ENCODE results near the gene EPHB3. TPM values are rescaled to one million over a fixed set of nuclear protein-coding genes. Genes with fewer than 3 reads are reported as not detected.

EPHB3 gene
- total and polyA plus RNA-seq, 2 donors (not counting 3 experiments of a cell fraction or from before 2014, with no cell fraction given), result 0.01 TPM; not detected in 1

GRCh38 chr3:184586851-184587250 lies 25.3 kb downstream of the EPHB3 start:
- H3K4me1 ChIP-seq (ENCODE audit: control insufficient read depth, extremely low read depth, insufficient read depth, low read length), result peaks cover 5% of the 10 kb centered on the region
- intact Hi-C loops (cut with micrococcal nuclease) (no loop called here), dilution Hi-C loops (cut with MboI; ENCODE audit: extremely low pct_ligation_motif_present, low sequenced_read_pairs) (no loop called here)
- ChIA-PET CTCF (no interaction called here), POLR2A (no interaction called here)
- no peaks in the 10 kb centered on the region for H3K79me2 ChIP-seq (ENCODE audit: control insufficient read depth, insufficient read depth, low read length)
- H3K27me3 ChIP-seq (ENCODE audit: control insufficient read depth in 2 of 2, insufficient read depth in 2 of 2, low read length in 2 of 2), result peaks cover 18 to 38% of the 10 kb centered on the region in 2 experiments
- H3K4me3 ChIP-seq (replicated peaks in 1 of 3; ENCODE audit: insufficient read depth in 1 of 3, low read depth in 1 of 3, low read length in 3 of 3), result no peak overlapping the region
- TF ChIP-seq FOS (IDR thresholded peaks at IDR 0.05; ENCODE audit: borderline replicate concordance, insufficient read depth, low read length), result no peak
- TF ChIP-seq JUN (IDR thresholded peaks at IDR 0.05; ENCODE audit: borderline replicate concordance, insufficient read depth, insufficient read length, low read depth), result no peak
- no peak for TF ChIP-seq MAX (IDR thresholded peaks at IDR 0.05; ENCODE audit: insufficient read depth, insufficient read length)
- no peak for TF ChIP-seq MYC (IDR thresholded peaks at IDR 0.05; ENCODE audit: low read depth, low read length)
- no peak for TF ChIP-seq POLR2A (IDR thresholded peaks at IDR 0.05; ENCODE audit: low read depth, low read length)
- no peak for TF ChIP-seq EZH2 (IDR thresholded peaks at IDR 0.05; ENCODE audit: borderline replicate concordance, low read depth, low read length, severe bottlenecking)
- no peak for TF ChIP-seq CTCF (IDR thresholded peaks at IDR 0.05; ENCODE audit: extremely low read depth in 1 of 2, insufficient read depth in 1 of 2, low read depth in 1 of 2, low read length in 2 of 2)
- TF ChIP-seq GATA2 (IDR thresholded peaks at IDR 0.05; ENCODE audit: insufficient read depth, insufficient read length, low read depth, low read length), result no peak
- no peak for TF ChIP-seq POLR2AphosphoS5 (IDR thresholded peaks at IDR 0.05; ENCODE audit: insufficient read depth, low read depth, low read length)
- BruUV-seq (replicated peaks), result no TSS peak
- FAIRE-seq (no peak), DNase-seq (ENCODE audit: low read depth, low spot score) (no peak)
- H2AFZ ChIP-seq (ENCODE audit: low read depth, low read length), result no peak overlapping the region
- no peak overlapping the region for H3K27ac ChIP-seq (ENCODE audit: insufficient read depth, low read depth, low read length)
- no peak overlapping the region for H3K4me2 ChIP-seq (ENCODE audit: insufficient read depth, low read length)
- H3K36me3 ChIP-seq (ENCODE audit: control insufficient read depth in 2 of 2, extremely low read depth in 1 of 2, insufficient read depth in 2 of 2, low read length in 2 of 2), result no peaks in the 10 kb centered on the region
- H3K9ac ChIP-seq (replicated peaks; ENCODE audit: extremely low read depth, insufficient read depth, low read length), result no peak overlapping the region
- H3K9me1 ChIP-seq (replicated peaks; ENCODE audit: control insufficient read depth, extremely low read depth, insufficient read depth, low read length), result no peaks in the 10 kb centered on the region
- H4K20me1 ChIP-seq (replicated peaks; ENCODE audit: control insufficient read depth, extremely low read depth, insufficient read depth, low read length), result no peaks in the 10 kb centered on the region
- no peaks in the 10 kb centered on the region for H3K9me3 ChIP-seq (replicated peaks; ENCODE audit: control insufficient read depth, insufficient read depth, low read length)

Measured in endothelial cell of umbilical vein (primary cell).